Hepatocyte (in vitro differentiated cells): Measurements from ENCODE around the gene GRID2.

Source experiments
- EZH2 ChIP-seq: fragments of 200-600 bp; sonication (generic); IDR thresholded peaks from 2 replicates; pipeline ENCODE4 v1.6.1; 2016; ENCODE audit warnings: antibody characterized with exemption, mild to moderate bottlenecking, borderline replicate concordance
- TF ChIP-seq, protein P1 (sequence below): fragments of 200-600 bp; sonication (generic); IDR thresholded peaks from 2 replicates; pipeline ENCODE4 v1.5.1; 2016; ENCODE audit warnings: antibody characterized with exemption, mild to moderate bottlenecking; ENCODE audit not compliant: poor library complexity

DNA sequence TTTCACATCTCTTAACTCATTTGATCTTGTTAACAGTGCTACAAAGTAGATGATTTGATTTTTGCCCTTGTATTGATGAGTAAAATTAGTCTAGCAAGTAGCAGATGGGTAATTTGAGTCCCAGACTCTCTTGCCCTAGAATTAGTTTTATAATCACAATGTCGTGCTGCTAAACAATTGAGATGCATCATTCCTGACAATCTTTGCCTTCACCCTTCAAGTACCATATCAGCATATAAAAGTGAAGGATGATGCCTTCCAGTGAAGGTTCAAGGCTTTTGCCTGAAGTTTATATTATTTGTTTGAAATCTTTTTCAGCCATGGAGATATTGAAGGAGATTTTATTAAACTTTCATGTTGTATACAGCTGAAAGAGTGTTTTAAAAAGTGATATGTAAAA lies 141.4 kb downstream of the GRID2 start:
- TF ChIP-seq, protein P1, sequence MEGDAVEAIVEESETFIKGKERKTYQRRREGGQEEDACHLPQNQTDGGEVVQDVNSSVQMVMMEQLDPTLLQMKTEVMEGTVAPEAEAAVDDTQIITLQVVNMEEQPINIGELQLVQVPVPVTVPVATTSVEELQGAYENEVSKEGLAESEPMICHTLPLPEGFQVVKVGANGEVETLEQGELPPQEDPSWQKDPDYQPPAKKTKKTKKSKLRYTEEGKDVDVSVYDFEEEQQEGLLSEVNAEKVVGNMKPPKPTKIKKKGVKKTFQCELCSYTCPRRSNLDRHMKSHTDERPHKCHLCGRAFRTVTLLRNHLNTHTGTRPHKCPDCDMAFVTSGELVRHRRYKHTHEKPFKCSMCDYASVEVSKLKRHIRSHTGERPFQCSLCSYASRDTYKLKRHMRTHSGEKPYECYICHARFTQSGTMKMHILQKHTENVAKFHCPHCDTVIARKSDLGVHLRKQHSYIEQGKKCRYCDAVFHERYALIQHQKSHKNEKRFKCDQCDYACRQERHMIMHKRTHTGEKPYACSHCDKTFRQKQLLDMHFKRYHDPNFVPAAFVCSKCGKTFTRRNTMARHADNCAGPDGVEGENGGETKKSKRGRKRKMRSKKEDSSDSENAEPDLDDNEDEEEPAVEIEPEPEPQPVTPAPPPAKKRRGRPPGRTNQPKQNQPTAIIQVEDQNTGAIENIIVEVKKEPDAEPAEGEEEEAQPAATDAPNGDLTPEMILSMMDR: no peak
- TF ChIP-seq EZH2: no peak
